Smooth muscle cell of the brain vasculature (primary cell): Measurements from ENCODE around the gene KLHL20.

Source experiments
- DNase-seq: peaks from one replicate; pipeline ENCODE4 v3.0.0-alpha.2; 2012; ENCODE audit warnings: low read depth, low spot score

KLHL20 gene

DNA sequence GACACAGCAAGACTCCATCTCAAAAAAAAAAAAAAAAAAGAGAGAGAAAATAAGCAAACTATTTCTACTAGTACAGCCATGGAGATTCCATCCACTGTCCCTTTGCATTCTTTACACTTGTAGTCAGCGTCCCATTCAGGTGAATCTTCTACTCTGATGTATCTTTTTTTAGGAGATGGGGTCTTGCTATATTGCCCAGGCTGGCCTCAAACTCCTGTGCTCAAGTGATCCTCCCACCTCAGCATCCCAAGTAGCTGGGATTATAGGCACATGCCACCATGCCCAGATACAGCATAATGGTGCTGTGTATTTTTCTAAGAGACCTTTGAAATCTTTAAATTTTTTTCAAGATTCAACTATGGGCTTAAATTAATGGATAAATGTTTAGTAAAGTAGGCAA is 118.0 kb downstream of the KLHL20 start:
- no peak for DNase-seq
